B cell (primary cell): Measurements from ENCODE around the gene TKT.

ENCODE experiments used
- CTCF ChIP-seq: fragments of 200-600 bp; IDR thresholded peaks from one replicate; pipeline ENCODE4 v1.8.0; 2022; ENCODE audit warnings: antibody characterized with exemption, mild to moderate bottlenecking
- EZH2 ChIP-seq: IDR thresholded peaks from 2 replicates; pipeline ENCODE4 v1.6.1; 2012; ENCODE audit warnings: borderline replicate concordance, low read depth, mild to moderate bottlenecking, moderate library complexity, low read length; ENCODE audit not compliant: insufficient read depth, poor library complexity, severe bottlenecking

DNA sequence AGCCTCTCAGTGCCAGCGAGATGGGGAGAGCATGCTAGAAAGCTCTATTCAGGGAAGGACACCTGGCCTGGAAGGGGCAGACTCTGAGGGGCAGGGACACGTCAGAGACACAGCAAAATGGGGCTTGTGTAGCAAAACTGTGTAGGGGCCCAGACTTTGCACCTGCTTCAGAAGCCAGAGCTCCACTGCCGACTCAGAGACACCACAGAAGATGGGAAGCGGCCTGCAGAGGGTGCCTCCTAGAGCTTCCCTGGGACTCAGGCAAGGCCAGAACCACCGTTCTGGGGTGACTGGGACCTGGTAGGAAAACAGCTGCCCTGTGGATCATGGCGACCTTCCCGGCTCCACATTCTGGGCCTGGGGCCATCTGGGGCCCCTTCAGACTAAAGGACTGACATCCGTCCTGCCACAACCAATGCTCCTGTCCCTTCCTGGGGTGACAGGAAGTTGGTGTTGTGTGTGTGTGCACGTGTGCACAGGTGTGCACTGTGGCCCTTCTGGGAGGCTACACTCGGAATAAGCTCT, 17.4 kb upstream of the TKT start:
- no peak for TF ChIP-seq EZH2
- no peak for TF ChIP-seq CTCF
